Mesenteric fat pad (tissue), 1 donor: ENCODE data around the gene ODR4. TPM values are rescaled to one million over a fixed set of nuclear protein-coding genes. Genes with fewer than 3 reads are reported as not detected.
"Not testable (repeated sequence)": the region's sequence is repeated elsewhere in the genome, so short reads cannot be mapped to it uniquely, and the experiment has no call there.

Experiments used
- DNase-seq: peaks from one replicate; pipeline ENCODE4 v3.0.0-alpha.2; 2020; ENCODE audit warnings: low spot score
- long read RNA-seq: library from polyadenylated mRNA; unstranded; transcript quantifications from one replicate; pipeline ENCODE4 v2.0.0, GENCODE V29; 2020
- total RNA-seq: library from RNA; stranded (reverse); fragmentation: NEBNext Ultra II Directional; extraction: Animal tissue kit (Norgen Biotek cat#: 25700); gene quantifications from one replicate; pipeline ENCODE4 v1.2.1, GENCODE V29; 2021
- donor health status: DM: yes; HTN: yes; CAD: no.

The ODR4 gene
- total RNA-seq: 21.8 TPM
- long read RNA-seq, transcript ODR4-201 (14 exons, 3,792 nt): major isoform, 67 of 86 reads
- long read RNA-seq, partial matches to known transcripts: 5 of 86 reads
- long read RNA-seq, other reads (novel, unspliced or antisense): 12 of 86 reads

GRCh38 chr1:186375152-186375928, at the start of gene ODR4, which contains the start of gene TPR:
TSS of gene ODR4 (plus strand) at chr1:186375838. CDS start at chr1:186379786, 3,948 bp downstream.
TSS of gene TPR (minus strand) at chr1:186375253. CDS start at chr1:186375028, 225 bp downstream.
- peak; percentile 98 for DNase-seq

DNA sequence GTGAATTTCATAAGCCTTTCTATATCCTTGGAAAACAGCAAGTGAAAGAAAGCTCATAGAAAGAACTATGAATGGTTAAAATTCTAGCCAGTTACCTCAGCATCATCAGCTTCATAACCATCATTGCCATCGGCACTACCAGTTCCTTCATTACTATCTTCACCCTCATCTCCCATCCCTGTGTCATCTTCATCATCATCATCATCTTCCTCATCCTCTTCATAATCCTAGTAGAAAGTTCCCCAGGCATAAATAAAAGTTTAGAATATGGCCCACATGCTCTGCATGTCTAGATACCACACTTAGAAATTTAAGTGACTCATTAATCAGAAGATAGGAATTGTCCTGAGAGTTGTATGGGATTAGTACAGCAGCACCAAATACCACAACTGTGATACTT, 49.6 kb upstream of the ODR4 start:
- no peak for DNase-seq

DNA sequence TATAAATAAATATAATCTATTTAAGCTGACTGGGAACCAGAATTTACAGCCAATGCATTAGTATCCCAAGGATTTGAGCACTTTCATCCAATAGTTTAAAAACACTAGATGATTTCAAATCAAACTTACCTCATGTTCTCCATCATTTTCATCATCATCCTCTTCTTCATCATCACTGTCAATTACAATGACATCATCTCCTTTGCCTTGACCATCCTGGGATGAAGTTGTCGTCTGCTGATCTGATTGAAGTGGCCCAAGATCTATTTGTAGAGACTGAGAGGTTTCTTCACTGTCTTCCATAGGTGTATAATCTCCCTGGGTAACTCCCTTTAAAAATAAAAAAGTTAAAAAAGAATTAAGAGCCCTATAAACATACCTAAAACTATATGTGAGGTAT, 48.3 kb upstream of the ODR4 start:
- no peak for DNase-seq

DNA sequence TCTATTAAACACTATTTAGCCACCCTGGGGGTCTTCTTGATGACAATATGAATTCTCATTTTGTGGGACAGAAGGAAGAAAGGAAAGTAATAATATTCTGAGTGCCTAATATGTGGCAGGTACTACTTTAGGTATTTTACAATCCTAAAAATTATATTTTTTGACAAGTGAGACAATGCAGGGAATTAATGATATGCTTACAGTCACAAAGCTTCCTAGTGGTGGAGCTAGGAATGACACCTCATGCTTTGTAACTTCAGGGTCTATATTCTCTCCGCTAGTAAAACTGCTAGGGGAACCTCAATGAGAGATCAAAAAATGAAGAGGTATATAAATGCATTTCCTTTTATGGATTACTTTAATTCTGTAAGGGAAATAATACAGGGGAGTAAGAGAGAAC, 44.9 kb upstream of the ODR4 start:
- DNase-seq: no peak

DNA sequence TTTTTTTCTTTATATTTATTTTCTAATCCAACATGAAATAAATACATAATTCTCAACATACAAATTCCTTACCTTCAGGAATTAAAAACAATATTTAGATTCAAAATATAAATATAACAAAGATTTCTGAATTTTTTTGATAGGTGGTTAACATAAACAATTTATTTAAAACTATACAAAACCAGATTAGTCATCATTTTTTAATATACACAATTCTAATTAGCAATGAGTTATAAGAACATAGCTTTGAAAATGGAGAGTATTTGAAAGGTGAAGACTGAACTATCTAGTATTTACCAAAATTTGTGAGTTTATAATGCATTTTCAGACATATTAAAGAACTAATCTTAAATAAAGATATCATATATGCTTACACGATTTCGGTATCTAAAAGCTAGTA, 38.1 kb upstream of the ODR4 start:
- no peak for DNase-seq

DNA sequence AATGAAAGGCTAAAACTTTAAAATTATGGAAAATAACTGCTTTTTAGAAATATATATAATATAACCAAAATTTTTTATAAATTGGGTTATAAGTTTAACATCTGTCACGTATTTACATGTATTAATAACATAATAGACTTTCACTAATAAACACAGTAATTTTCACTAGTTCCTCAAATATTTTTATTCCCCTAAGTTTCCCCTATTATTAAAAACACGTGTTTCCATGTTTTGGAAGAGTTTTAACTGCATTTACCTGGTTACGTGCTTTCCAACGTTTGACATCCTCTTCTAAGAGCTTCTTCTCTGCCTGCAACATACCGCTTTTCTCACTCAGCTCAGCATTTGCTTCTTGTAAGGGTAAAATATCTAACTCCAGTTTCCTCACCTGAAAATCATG, 34.9 kb upstream of the ODR4 start:
- no peak for DNase-seq

DNA sequence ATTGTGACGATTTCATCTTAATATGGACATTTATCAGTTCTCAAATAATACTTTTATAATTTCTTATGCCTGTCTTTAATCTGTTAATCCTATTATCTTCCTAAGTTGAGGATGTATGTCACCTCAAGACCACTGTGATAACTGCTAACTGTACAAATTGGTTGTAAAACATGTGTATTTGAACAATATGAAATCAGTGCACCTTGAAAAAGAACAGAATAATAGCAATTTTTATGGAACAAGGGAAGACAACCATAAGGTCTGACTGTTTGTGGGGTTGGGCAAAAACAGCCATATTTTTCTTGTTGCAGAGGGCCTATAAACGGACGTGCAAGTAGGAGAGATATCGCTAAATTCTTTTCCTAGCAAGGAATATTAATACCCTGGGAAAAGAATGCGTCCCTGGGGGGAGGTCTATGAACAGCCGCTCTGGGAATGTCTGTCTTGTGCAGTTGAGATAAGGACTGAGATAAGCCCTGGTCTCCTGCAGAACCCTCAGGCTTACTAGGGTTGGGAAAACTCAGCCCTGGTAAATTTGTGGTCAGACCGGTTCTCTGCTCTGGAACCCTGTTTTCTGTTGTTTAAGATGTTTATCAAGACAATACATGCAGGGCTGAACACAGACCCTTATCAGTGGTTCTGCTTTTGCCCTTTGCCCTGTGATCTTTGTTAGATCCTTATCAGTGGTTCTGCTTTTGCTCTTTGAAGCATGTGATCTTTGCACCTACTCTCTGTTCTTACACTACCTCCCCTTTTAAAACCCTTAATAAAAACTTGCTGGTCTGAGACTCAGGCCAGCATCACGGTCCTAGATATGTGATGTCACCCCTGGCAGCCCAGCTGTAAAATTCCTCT, 27.6 kb upstream of the ODR4 start:
- DNase-seq: not testable (repeated sequence)

- no peak for DNase-seq
These were observed 1.1 kb upstream of the ODR4 start for GRCh38 chr1:186374303-186375151.

DNA sequence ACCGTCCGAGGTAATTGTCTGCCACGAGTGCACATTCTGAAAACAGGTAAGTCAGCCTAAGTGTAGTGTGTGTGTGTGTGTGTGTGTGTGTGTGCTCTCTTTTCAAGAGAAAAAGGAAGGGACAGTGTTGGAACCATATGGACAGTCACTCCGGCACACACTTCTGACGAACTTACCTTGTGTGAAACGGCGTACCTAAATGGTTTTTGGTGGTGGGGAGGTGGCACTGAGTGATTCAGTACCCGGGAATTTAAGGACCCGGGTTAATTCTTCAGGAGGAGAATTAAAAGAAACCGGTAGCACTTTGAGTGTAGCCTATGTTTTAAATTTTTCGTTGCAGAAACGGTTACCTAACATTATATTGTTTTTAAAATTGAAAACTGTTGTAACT, 286 bp downstream of the ODR4 start:
- no peak for DNase-seq

DNA sequence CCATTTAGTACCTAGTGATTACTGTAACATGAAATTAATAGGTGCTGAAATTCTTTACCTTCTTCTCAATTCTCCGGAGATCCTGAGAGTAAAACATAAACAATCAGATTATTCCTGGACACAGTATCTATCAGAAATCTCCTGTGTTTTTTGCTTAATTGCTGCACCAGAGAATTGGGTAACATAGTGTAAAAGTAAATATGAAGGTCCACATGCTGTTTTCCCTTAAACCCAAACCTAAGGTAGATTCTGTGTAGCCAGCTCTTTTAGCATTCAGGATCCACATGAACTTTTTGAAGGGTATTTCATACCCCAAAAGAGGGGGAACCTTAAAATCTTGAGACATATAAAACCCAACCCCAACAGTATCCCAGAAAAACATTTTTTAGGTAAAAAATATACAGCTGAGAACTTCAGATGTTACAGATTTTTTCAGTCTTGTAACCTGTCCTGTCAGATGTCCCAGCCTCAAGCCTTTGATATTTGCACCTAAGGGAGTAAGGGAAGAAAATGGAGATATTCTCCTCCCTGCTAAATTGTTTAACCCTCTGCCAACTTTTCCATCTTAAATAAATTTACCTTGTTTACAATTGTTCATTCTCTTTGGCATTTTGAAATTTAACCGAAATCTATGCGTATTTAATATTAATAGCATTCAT, 11.2 kb downstream of the ODR4 start:
- DNase-seq: no peak

GRCh38 chr1:186390925-186391324, 15.3 kb downstream of the ODR4 start:
- DNase-seq: no peak

DNA sequence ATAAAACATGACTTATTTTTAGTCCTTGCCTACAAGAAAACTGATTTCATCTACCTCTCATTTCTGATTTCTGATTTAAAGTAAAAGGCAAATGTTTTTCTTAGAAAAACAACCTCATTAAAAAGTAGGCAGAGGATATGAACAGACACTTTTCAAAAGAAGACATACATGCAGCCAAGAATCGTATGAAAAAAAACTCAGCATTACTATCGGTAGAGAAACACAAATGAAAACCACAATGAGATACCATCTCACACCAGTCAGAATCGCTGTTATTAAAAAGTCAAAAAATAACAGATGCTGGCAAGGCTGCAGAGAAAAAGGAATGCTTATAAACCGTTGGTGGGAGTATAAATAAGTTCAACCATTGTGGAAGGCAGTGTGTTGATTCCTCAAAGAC, 16.2 kb downstream of the ODR4 start:
- DNase-seq: no peak

GRCh38 chr1:186392711-186393110, 17.1 kb downstream of the ODR4 start:
- DNase-seq: not testable (repeated sequence)

DNA sequence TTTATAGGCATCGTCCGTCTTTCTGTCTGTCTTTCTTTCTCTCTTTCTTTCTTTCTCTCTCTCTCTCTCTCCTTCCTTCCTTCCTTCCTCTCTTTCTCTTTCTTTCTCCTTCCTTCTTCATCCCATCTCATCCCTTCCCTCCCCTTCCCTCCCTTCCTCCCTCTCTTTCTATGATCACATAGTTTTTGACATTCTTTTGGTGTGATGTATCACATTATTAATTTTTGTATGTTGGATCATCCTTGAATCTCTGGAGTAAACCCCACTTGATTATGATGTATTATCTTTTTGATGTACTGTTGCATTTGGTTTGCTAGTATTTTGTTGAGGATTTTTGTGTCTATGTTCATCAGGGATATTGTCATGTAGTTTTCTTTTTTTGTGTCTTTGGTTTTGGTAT, 25.8 kb downstream of the ODR4 start:
- not testable (repeated sequence) for DNase-seq

- no peak for DNase-seq
These were observed 28.0 kb downstream of the ODR4 start for GRCh38 chr1:186403632-186404031.

DNA sequence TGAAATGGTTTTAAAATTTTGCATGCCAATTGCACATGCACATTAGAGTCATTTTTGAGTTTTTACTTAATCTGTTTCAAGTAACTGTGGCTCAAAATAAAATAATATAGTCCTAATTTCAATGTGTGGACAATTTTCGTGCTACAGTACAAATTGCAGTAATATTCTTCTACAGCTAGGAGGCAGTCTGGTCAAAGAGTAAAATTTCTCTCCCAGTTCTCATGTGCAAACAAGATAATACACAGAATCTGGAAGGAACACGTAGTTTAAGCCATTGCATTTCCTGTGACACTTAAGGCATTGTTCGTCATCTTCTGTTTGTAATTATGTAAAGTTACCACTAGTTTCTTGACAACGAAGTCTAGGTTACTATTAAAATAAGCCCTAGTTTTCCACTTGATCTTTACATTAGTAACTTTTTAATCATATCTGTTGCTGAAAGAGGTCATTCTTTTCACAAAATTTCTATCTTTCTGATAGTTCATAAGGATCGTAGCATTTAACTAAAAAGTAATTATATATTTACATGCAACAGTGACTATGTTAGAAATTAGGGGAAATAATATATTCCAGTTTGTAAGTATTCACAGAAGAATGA, 28.9 kb downstream of the ODR4 start:
- no peak for DNase-seq

- no peak for DNase-seq
These were observed 33.5 kb downstream of the ODR4 start for GRCh38 chr1:186409091-186409490.

DNA sequence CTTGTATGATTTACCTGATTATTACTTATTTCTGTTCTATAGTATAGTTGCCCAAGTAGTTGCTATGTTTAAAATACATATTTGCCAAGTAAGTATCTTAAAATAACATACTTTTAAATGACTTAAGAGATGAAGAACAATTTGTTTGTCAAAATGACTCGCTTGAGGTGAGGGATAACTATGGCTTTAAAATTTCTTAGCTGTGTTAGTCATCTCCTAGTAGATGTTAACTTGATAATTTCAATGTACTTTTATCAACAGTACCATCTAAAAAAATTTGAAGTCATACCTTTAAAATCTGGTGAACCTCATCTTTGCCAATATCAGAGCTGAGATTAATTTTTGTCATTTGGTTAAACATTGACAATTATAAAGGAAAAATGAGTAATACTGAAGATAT, 37.7 kb downstream of the ODR4 start:
- DNase-seq: no peak

GRCh38 chr1:186418503-186418902, 42.9 kb downstream of the ODR4 start:
- DNase-seq: no peak

DNA sequence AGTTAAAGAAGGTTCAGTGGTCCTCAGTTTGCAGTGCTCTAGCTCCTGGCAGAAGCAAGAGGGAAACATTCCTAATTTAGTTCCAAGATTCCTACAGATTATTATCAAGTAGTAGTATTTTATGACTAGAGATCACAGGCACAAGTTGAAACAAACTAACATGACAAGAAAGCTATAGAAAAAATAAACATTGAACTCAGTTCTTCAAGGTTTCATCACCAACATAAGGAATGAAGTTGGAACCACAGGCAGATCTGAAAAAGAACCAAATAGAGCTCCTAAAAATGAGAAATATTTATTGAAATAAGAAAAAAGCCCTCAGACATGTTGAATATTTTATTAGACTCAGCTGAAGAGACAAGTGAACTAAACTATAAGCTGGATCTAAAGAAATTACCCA, 44.7 kb downstream of the ODR4 start:
- no peak for DNase-seq
